OCI-LY1 (cell line): Measurements from ENCODE around the gene FBXO15.
A peak's percentile ranks its signal among the peaks of the same experiment; 100 is the strongest.

ENCODE experiments used
- H2AFZ ChIP-seq: fragments of 200-600 bp; sonication (generic), shearing (Covaris generic); 2 replicates; pipeline ENCODE4 v1.6.0; 2014; ENCODE audit warnings: antibody characterized with exemption, mild to moderate bottlenecking, low read length
- H3F3A ChIP-seq: fragments of 200-600 bp; sonication (generic), shearing (Covaris generic); 2 replicates; pipeline ENCODE4 v1.6.0; 2014; ENCODE audit warnings: mild to moderate bottlenecking, antibody characterized with exemption, low read length, moderate library complexity; ENCODE audit not compliant: insufficient read depth
- H3K27ac ChIP-seq: fragments of 200-600 bp; sonication (generic); 2 replicates; pipeline ENCODE4 v1.5.1; 2014; ENCODE audit warnings: low read length, mixed run types, mild to moderate bottlenecking, low read depth; ENCODE audit not compliant: poor library complexity, severe bottlenecking
- H3K27me3 ChIP-seq: fragments of 200-600 bp; sonication (generic); 2 replicates; pipeline ENCODE4 v1.6.0; 2014; ENCODE audit warnings: antibody characterized with exemption, mild to moderate bottlenecking, low read length, moderate library complexity; ENCODE audit not compliant: insufficient read depth
- H3K36me3 ChIP-seq: fragments of 200-600 bp; sonication (generic); 2 replicates; pipeline ENCODE4 v1.6.1; 2014; ENCODE audit warnings: mild to moderate bottlenecking, antibody characterized with exemption, low read length, moderate library complexity, mixed read lengths; ENCODE audit not compliant: insufficient read depth
- H3K4me1 ChIP-seq: fragments of 200-600 bp; sonication (generic); 2 replicates; pipeline ENCODE4 v1.5.1; 2014; ENCODE audit warnings: mild to moderate bottlenecking, low read length, moderate library complexity; ENCODE audit not compliant: insufficient read depth, severe bottlenecking
- H3K4me2 ChIP-seq: fragments of 200-600 bp; sonication (generic), shearing (Covaris generic); 2 replicates; pipeline ENCODE4 v1.6.1; 2014; ENCODE audit warnings: low read length
- H3K4me3 ChIP-seq: fragments of 200-600 bp; sonication (generic); 2 replicates; pipeline ENCODE4 v1.5.1; 2014; ENCODE audit warnings: low read length, low read depth, mild to moderate bottlenecking, mixed read lengths; ENCODE audit not compliant: poor library complexity, severe bottlenecking
- H3K79me2 ChIP-seq: fragments of 200-600 bp; shearing (Covaris generic); 2 replicates; pipeline ENCODE4 v1.6.1; 2016; ENCODE audit warnings: mixed run types, low read length, mixed read lengths; ENCODE audit not compliant: insufficient read depth
- H3K9ac ChIP-seq: fragments of 200-600 bp; sonication (generic), shearing (Covaris generic); 2 replicates; pipeline ENCODE4 v1.6.1; 2014; ENCODE audit warnings: mild to moderate bottlenecking, low read length, mixed read lengths
- H3K9me2 ChIP-seq: fragments of 200-600 bp; sonication (generic), shearing (Covaris generic); 2 replicates; pipeline ENCODE4 v1.6.1; 2014; ENCODE audit warnings: low read depth, mild to moderate bottlenecking, low read length, mixed read lengths
- H3K9me3 ChIP-seq: fragments of 200-600 bp; shearing (Covaris generic); 2 replicates; pipeline ENCODE4 v1.6.1; 2014; ENCODE audit warnings: low read length, mixed read lengths
- H4K20me1 ChIP-seq: fragments of 200-600 bp; sonication (generic), shearing (Covaris generic); 2 replicates; pipeline ENCODE4 v1.6.0; 2016; ENCODE audit warnings: mild to moderate bottlenecking, low read length; ENCODE audit not compliant: insufficient read depth
- CTCF ChIP-seq: fragments of 200-600 bp; sonication (generic), shearing (Covaris generic); IDR thresholded peaks from 2 replicates; pipeline ENCODE4 v1.5.1; 2017; ENCODE audit warnings: mild to moderate bottlenecking, antibody characterized with exemption, low read length, moderate library complexity, mixed read lengths
- EZH2 ChIP-seq: fragments of 200-600 bp; sonication (generic), shearing (Covaris generic); IDR thresholded peaks from 2 replicates; pipeline ENCODE4 v1.8.0; 2017; ENCODE audit warnings: borderline replicate concordance, mixed run types, mild to moderate bottlenecking, antibody characterized with exemption, low read length, moderate library complexity, mixed read lengths

Gene FBXO15

GRCh38 chr18:74153377-74153776 is 5.7 kb upstream of the FBXO15 start:
- H3K9me2 ChIP-seq: no peaks in the 10 kb centered on the region
- H4K20me1 ChIP-seq: no peaks in the 10 kb centered on the region
- no peak overlapping the region for H3K9ac ChIP-seq
- H2AFZ ChIP-seq: no peak overlapping the region
- H3K9me3 ChIP-seq: no peaks in the 10 kb centered on the region
- no peak for TF ChIP-seq EZH2
- TF ChIP-seq CTCF: no peak
- H3K4me3 ChIP-seq: no peak overlapping the region
- H3K27ac ChIP-seq: no peak overlapping the region
- no peaks in the 10 kb centered on the region for H3F3A ChIP-seq
- peaks cover 30% of the 10 kb centered on the region for H3K4me1 ChIP-seq
- H3K4me2 ChIP-seq: no peak overlapping the region
- peaks cover 54% of the 10 kb centered on the region for H3K79me2 ChIP-seq
- peaks cover 79% of the 10 kb centered on the region for H3K36me3 ChIP-seq
- H3K27me3 ChIP-seq: no peaks in the 10 kb centered on the region

GRCh38 chr18:74152857-74153256 is 5.2 kb upstream of the FBXO15 start:
- Histone ChIP-seq H3K4me2 (0 out of 2 replicates have a peak overlapping the region, but pooled peaks have one; percentile 11), H3F3A (no peaks in the 10 kb centered on the region), H3K9me2 (no peaks in the 10 kb centered on the region), H3K9me3 (no peaks in the 10 kb centered on the region), H3K4me3 (no peak overlapping the region), H3K36me3 (peaks cover 74% of the 10 kb centered on the region), H3K79me2 (peaks cover 54% of the 10 kb centered on the region), H3K4me1 (peaks cover 33% of the 10 kb centered on the region), H3K27me3 (no peaks in the 10 kb centered on the region), H3K27ac (no peak overlapping the region), H2AFZ (no peak overlapping the region), H4K20me1 (no peaks in the 10 kb centered on the region), H3K9ac (no peak overlapping the region)
- TF ChIP-seq EZH2 (no peak), CTCF (no peak)

- H3K36me3 ChIP-seq: peaks cover 68% of the 10 kb centered on the region
- no peaks in the 10 kb centered on the region for H3K27me3 ChIP-seq
- peaks cover 54% of the 10 kb centered on the region for H3K79me2 ChIP-seq
Measured at GRCh38 chr18:74152270-74152669, 4.6 kb upstream of the FBXO15 start.

More at GRCh38 chr18:74152270-74152669, 4.6 kb upstream of the FBXO15 start:
- Histone ChIP-seq H2AFZ (no peak overlapping the region), H3K4me3 (no peak overlapping the region), H3K9ac (no peak overlapping the region), H3K4me2 (no peak overlapping the region), H4K20me1 (no peaks in the 10 kb centered on the region), H3K27ac (no peak overlapping the region), H3K9me2 (no peaks in the 10 kb centered on the region), H3K4me1 (peaks cover 35% of the 10 kb centered on the region), H3F3A (no peaks in the 10 kb centered on the region), H3K9me3 (no peaks in the 10 kb centered on the region)
- TF ChIP-seq CTCF (no peak), EZH2 (no peak)
